ENCODE results near the gene PHF12.

PHF12 gene

GRCh38 chr17:28950017-28950751, 1.1 kb downstream of the PHF12 start:
- Histone ChIP-seq H3K9me3 (ENCODE audit: control insufficient read depth, low read length) (no peaks in the 10 kb centered on the region), H2BK15ac (ENCODE audit: low read depth, poor library complexity, severe bottlenecking) (peak overlapping the region; percentile 83), H3K14ac (ENCODE audit: low read length in 2 of 2) (peak overlapping the region in 1 of 2 experiments; percentile 82), H3K27me3 (ENCODE audit: control insufficient read depth in 1 of 2, insufficient read depth in 1 of 2, low read length in 2 of 2) (no peaks in the 10 kb centered on the region), H4K91ac (ENCODE audit: low read length) (peak overlapping the region; percentile 70), H2BK120ac (ENCODE audit: low read depth, low read length) (peak overlapping the region; percentile 89), H3K4me1 (ENCODE audit: control insufficient read depth, insufficient read depth, low read depth, low read length) (peaks cover 12% of the 10 kb centered on the region), H3K9ac (ENCODE audit: low read length) (peak overlapping the region; percentile 96), H2AFZ (ENCODE audit: low read depth, low read length) (no peak overlapping the region), H3K4ac (ENCODE audit: low read depth in 1 of 2, low read length in 2 of 2) (peak overlapping the region; percentile 57 to 80), H2BK12ac (ENCODE audit: low read length in 2 of 2) (peak overlapping the region in 1 of 2 experiments; percentile 27), H2AK5ac (ENCODE audit: low read length, severe bottlenecking) (peak overlapping the region; percentile 25), H4K8ac (ENCODE audit: low read length) (peak overlapping the region; percentile 47), H3K4me3 (ENCODE audit: insufficient read depth in 1 of 2, low read depth in 1 of 2, low read length in 2 of 2) (peak overlapping the region; percentile 94 to 96), H2BK5ac (ENCODE audit: low read depth, low read length, poor library complexity, severe bottlenecking) (peak overlapping the region; percentile 11), H3K18ac (ENCODE audit: low read depth in 1 of 2, low read length in 2 of 2) (peak overlapping the region; percentile 81 to 95), H3K79me1 (replicated peaks; ENCODE audit: low read length, poor library complexity, severe bottlenecking) (peaks cover 2% of the 10 kb centered on the region), H3K27ac (ENCODE audit: low read length, poor library complexity, severe bottlenecking) (peak overlapping the region; percentile 93), H3K4me2 (ENCODE audit: low read length, poor library complexity, severe bottlenecking) (peak overlapping the region; percentile 77), H3K23ac (ENCODE audit: low read length in 2 of 2) (peak overlapping the region in 1 of 2 experiments; percentile 54), H3K36me3 (ENCODE audit: control insufficient read depth in 1 of 2, insufficient read depth in 2 of 2, low read depth in 1 of 2, low read length in 2 of 2) (no peaks in the 10 kb centered on the region)
- DNase-seq, result peak; percentile 71
- under 1% methylated on average over 40 of the region's 43 CpGs for WGBS

- Histone ChIP-seq H2AFZ (ENCODE audit: low read depth, low read length) (peak overlapping the region; percentile 24), H3K4me3 (ENCODE audit: insufficient read depth in 1 of 2, low read depth in 1 of 2, low read length in 2 of 2) (peak overlapping the region; percentile 94 to 96), H3K23ac (ENCODE audit: low read length in 2 of 2) (peak overlapping the region in 1 of 2 experiments; percentile 56), H2AK5ac (ENCODE audit: low read length, severe bottlenecking) (no peak overlapping the region), H3K4ac (ENCODE audit: low read depth in 1 of 2, low read length in 2 of 2) (peak overlapping the region; percentile 57 to 80), H2BK15ac (ENCODE audit: low read depth, poor library complexity, severe bottlenecking) (peak overlapping the region; percentile 71), H3K27ac (ENCODE audit: low read length, poor library complexity, severe bottlenecking) (peak overlapping the region; percentile 96), H3K9me3 (ENCODE audit: control insufficient read depth, low read length) (no peaks in the 10 kb centered on the region), H3K4me2 (ENCODE audit: low read length, poor library complexity, severe bottlenecking) (peak overlapping the region; percentile 77), H3K27me3 (ENCODE audit: control insufficient read depth in 1 of 2, insufficient read depth in 1 of 2, low read length in 2 of 2) (no peaks in the 10 kb centered on the region), H3K4me1 (ENCODE audit: control insufficient read depth, insufficient read depth, low read depth, low read length) (peaks cover 14% of the 10 kb centered on the region), H3K18ac (ENCODE audit: low read depth in 1 of 2, low read length in 2 of 2) (peak overlapping the region; percentile 81 to 95), H3K36me3 (ENCODE audit: control insufficient read depth in 1 of 2, insufficient read depth in 2 of 2, low read depth in 1 of 2, low read length in 2 of 2) (no peaks in the 10 kb centered on the region), H2BK120ac (ENCODE audit: low read depth, low read length) (peak overlapping the region; percentile 83), H4K8ac (ENCODE audit: low read length) (peak overlapping the region; percentile 62), H3K9ac (ENCODE audit: low read length) (peak overlapping the region; percentile 96), H4K91ac (ENCODE audit: low read length) (peak overlapping the region; percentile 57), H2BK12ac (ENCODE audit: low read length in 2 of 2) (no peak overlapping the region), H2BK5ac (ENCODE audit: low read depth, low read length, poor library complexity, severe bottlenecking) (peak overlapping the region; percentile 48), H3K14ac (ENCODE audit: low read length in 2 of 2) (no peak overlapping the region), H3K79me1 (replicated peaks; ENCODE audit: low read length, poor library complexity, severe bottlenecking) (peaks cover 2% of the 10 kb centered on the region)
- WGBS, result 0% methylated on average over 52 of the region's 61 CpGs
- DNase-seq, result peak; percentile 77
Measured at GRCh38 chr17:28949185-28950016, 1.9 kb downstream of the PHF12 start.

GRCh38 chr17:28948873-28949184, 2.5 kb downstream of the PHF12 start:
- H3K9ac ChIP-seq (ENCODE audit: low read length), result peak overlapping the region; percentile 96
- H3K4me1 ChIP-seq (ENCODE audit: control insufficient read depth, insufficient read depth, low read depth, low read length), result peaks cover 14% of the 10 kb centered on the region
- H3K36me3 ChIP-seq (ENCODE audit: control insufficient read depth in 1 of 2, insufficient read depth in 2 of 2, low read depth in 1 of 2, low read length in 2 of 2), result no peaks in the 10 kb centered on the region
- peak overlapping the region; percentile 57 to 80 for H3K4ac ChIP-seq (ENCODE audit: low read depth in 1 of 2, low read length in 2 of 2)
- peak overlapping the region; percentile 48 for H2BK5ac ChIP-seq (ENCODE audit: low read depth, low read length, poor library complexity, severe bottlenecking)
- H2AK5ac ChIP-seq (ENCODE audit: low read length, severe bottlenecking), result no peak overlapping the region
- peak overlapping the region in 1 of 2 experiments; percentile 10 for H3K23ac ChIP-seq (ENCODE audit: low read length in 2 of 2)
- peak overlapping the region; percentile 94 to 96 for H3K4me3 ChIP-seq (ENCODE audit: insufficient read depth in 1 of 2, low read depth in 1 of 2, low read length in 2 of 2)
- H3K18ac ChIP-seq (ENCODE audit: low read depth in 1 of 2, low read length in 2 of 2), result peak overlapping the region in 1 of 2 experiments; percentile 73
- WGBS, result under 1% methylated on average over 14 of the region's 15 CpGs
- H3K9me3 ChIP-seq (ENCODE audit: control insufficient read depth, low read length), result no peaks in the 10 kb centered on the region
- no peak for DNase-seq
- H2BK12ac ChIP-seq (ENCODE audit: low read length in 2 of 2), result no peak overlapping the region
- H3K27me3 ChIP-seq (ENCODE audit: control insufficient read depth in 1 of 2, insufficient read depth in 1 of 2, low read length in 2 of 2), result no peaks in the 10 kb centered on the region
- H3K14ac ChIP-seq (ENCODE audit: low read length in 2 of 2), result no peak overlapping the region
- no peak overlapping the region for H2AFZ ChIP-seq (ENCODE audit: low read depth, low read length)
- H2BK120ac ChIP-seq (ENCODE audit: low read depth, low read length), result peak overlapping the region; percentile 64
- H4K91ac ChIP-seq (ENCODE audit: low read length), result no peak overlapping the region
- peak overlapping the region; percentile 96 for H3K27ac ChIP-seq (ENCODE audit: low read length, poor library complexity, severe bottlenecking)
- peak overlapping the region; percentile 71 for H2BK15ac ChIP-seq (ENCODE audit: low read depth, poor library complexity, severe bottlenecking)
- peak overlapping the region; percentile 77 for H3K4me2 ChIP-seq (ENCODE audit: low read length, poor library complexity, severe bottlenecking)
- peaks cover 2% of the 10 kb centered on the region for H3K79me1 ChIP-seq (replicated peaks; ENCODE audit: low read length, poor library complexity, severe bottlenecking)
- no peak overlapping the region for H4K8ac ChIP-seq (ENCODE audit: low read length)

GRCh38 chr17:28948342-28948741, 3.0 kb downstream of the PHF12 start:
- 31% methylated on average over 3 of the region's 4 CpGs for WGBS
- DNase-seq, result no peak
- H3K4me1 ChIP-seq (ENCODE audit: control insufficient read depth, insufficient read depth, low read depth, low read length), result peaks cover 12% of the 10 kb centered on the region
- H2BK15ac ChIP-seq (ENCODE audit: low read depth, poor library complexity, severe bottlenecking), result no peak overlapping the region
- H3K4me2 ChIP-seq (ENCODE audit: low read length, poor library complexity, severe bottlenecking), result peak overlapping the region; percentile 77
- H2AFZ ChIP-seq (ENCODE audit: low read depth, low read length), result no peak overlapping the region
- H2AK5ac ChIP-seq (ENCODE audit: low read length, severe bottlenecking), result no peak overlapping the region
- H4K91ac ChIP-seq (ENCODE audit: low read length), result no peak overlapping the region
- H2BK5ac ChIP-seq (ENCODE audit: low read depth, low read length, poor library complexity, severe bottlenecking), result no peak overlapping the region
- H3K4me3 ChIP-seq (ENCODE audit: insufficient read depth in 1 of 2, low read depth in 1 of 2, low read length in 2 of 2), result peak overlapping the region in 1 of 2 experiments; percentile 96
- H3K36me3 ChIP-seq (ENCODE audit: control insufficient read depth in 1 of 2, insufficient read depth in 2 of 2, low read depth in 1 of 2, low read length in 2 of 2), result peaks cover 1 to 3% of the 10 kb centered on the region in 2 experiments
- H3K23ac ChIP-seq (ENCODE audit: low read length in 2 of 2), result no peak overlapping the region
- no peak overlapping the region for H3K18ac ChIP-seq (ENCODE audit: low read depth in 1 of 2, low read length in 2 of 2)
- H3K14ac ChIP-seq (ENCODE audit: low read length in 2 of 2), result no peak overlapping the region
- H3K9ac ChIP-seq (ENCODE audit: low read length), result peak overlapping the region; percentile 96
- peak overlapping the region; percentile 96 for H3K27ac ChIP-seq (ENCODE audit: low read length, poor library complexity, severe bottlenecking)
- no peak overlapping the region for H2BK12ac ChIP-seq (ENCODE audit: low read length in 2 of 2)
- peaks cover 2% of the 10 kb centered on the region for H3K79me1 ChIP-seq (replicated peaks; ENCODE audit: low read length, poor library complexity, severe bottlenecking)
- H3K9me3 ChIP-seq (ENCODE audit: control insufficient read depth, low read length), result no peaks in the 10 kb centered on the region
- no peak overlapping the region for H4K8ac ChIP-seq (ENCODE audit: low read length)
- no peak overlapping the region for H3K4ac ChIP-seq (ENCODE audit: low read depth in 1 of 2, low read length in 2 of 2)
- H2BK120ac ChIP-seq (ENCODE audit: low read depth, low read length), result no peak overlapping the region
- H3K27me3 ChIP-seq (ENCODE audit: control insufficient read depth in 1 of 2, insufficient read depth in 1 of 2, low read length in 2 of 2), result no peaks in the 10 kb centered on the region

All from mesenchymal stem cell (in vitro differentiated cells and primary cell).